Neural cell (in vitro differentiated cells): ENCODE data around the gene RAB40B. TPM values are rescaled to one million over a fixed set of nuclear protein-coding genes. Genes with fewer than 3 reads are reported as not detected.

ENCODE experiments used
- H2AFZ ChIP-seq: fragments of 200-600, 300-800 bp; sonication (generic), shearing (Covaris generic); 2 replicates; pipeline ENCODE4 v1.6.0; 2014; ENCODE audit warnings: low read depth, mild to moderate bottlenecking, antibody characterized with exemption, low read length, moderate library complexity
- H3F3A ChIP-seq: fragments of 200-600 bp; shearing (Covaris generic); 2 replicates; pipeline ENCODE4 v1.6.1; 2016; ENCODE audit warnings: mild to moderate bottlenecking, moderate library complexity, mixed read lengths, antibody characterized with exemption, low read length; ENCODE audit not compliant: insufficient read depth, poor library complexity, severe bottlenecking
- H3K27ac ChIP-seq: fragments of 200-600, 300-800 bp; sonication (generic), shearing (Covaris generic); 2 replicates; pipeline ENCODE4 v1.5.1; 2014; ENCODE audit warnings: mild to moderate bottlenecking, low read length, moderate library complexity
- H3K27me3 ChIP-seq: fragments of 300-800, 200-600 bp; sonication (generic), shearing (Covaris generic); 2 replicates; pipeline ENCODE4 v1.6.0; 2014; ENCODE audit warnings: mild to moderate bottlenecking, low read depth, low read length, moderate library complexity; ENCODE audit not compliant: insufficient read depth
- H3K36me3 ChIP-seq: fragments of 300-800, 200-600 bp; sonication (generic), shearing (Covaris generic); 2 replicates; pipeline ENCODE4 v1.5.1; 2014; ENCODE audit warnings: mild to moderate bottlenecking, antibody characterized with exemption, low read length, moderate library complexity; ENCODE audit not compliant: insufficient read depth
- H3K4me2 ChIP-seq: fragments of 300-800, 200-600 bp; sonication (generic), shearing (Covaris generic); 2 replicates; pipeline ENCODE4 v1.6.0; 2014; ENCODE audit warnings: mild to moderate bottlenecking, low read length
- H3K4me3 ChIP-seq: fragments of 300-800, 200-600 bp; sonication (generic), shearing (Covaris generic); 2 replicates; pipeline ENCODE4 v1.5.1; 2014; ENCODE audit warnings: mild to moderate bottlenecking, low read length, moderate library complexity
- H3K79me2 ChIP-seq: fragments of 200-600 bp; shearing (Covaris generic); replicated peaks from 2 replicates; pipeline ENCODE4 v1.6.0; 2014; ENCODE audit warnings: mild to moderate bottlenecking, low read length, moderate library complexity; ENCODE audit not compliant: insufficient read depth
- H3K9ac ChIP-seq: fragments of 300-800, 200-600 bp; sonication (generic), shearing (Covaris generic); 2 replicates; pipeline ENCODE4 v1.6.1; 2016; ENCODE audit warnings: mild to moderate bottlenecking, low read length, mixed read lengths
- H3K9me2 ChIP-seq: fragments of 200-600 bp; shearing (Covaris generic); 2 replicates; pipeline ENCODE4 v1.6.1; 2016; ENCODE audit warnings: mild to moderate bottlenecking, low read length, mixed read lengths; ENCODE audit not compliant: insufficient read depth
- H3K9me3 ChIP-seq: fragments of 200-600, 300-800 bp; sonication (generic), shearing (Covaris generic); 2 replicates; pipeline ENCODE4 v1.6.1; 2016; ENCODE audit warnings: mild to moderate bottlenecking, mixed run types, low read length, moderate library complexity, mixed read lengths
- H4K20me1 ChIP-seq: fragments of 200-600 bp; shearing (Covaris generic); 2 replicates; pipeline ENCODE4 v1.6.1; 2016; ENCODE audit warnings: mild to moderate bottlenecking, mixed run types; ENCODE audit not compliant: insufficient read depth
- CTCF ChIP-seq: fragments of 450-650 bp; IDR thresholded peaks from 2 replicates; pipeline ENCODE4 v1.5.1; 2014; ENCODE audit warnings: antibody characterized with exemption, mild to moderate bottlenecking, moderate library complexity; ENCODE audit not compliant: poor library complexity, severe bottlenecking
- EP300 ChIP-seq: fragments of 450-650 bp; conservative IDR thresholded peaks from 2 replicates; pipeline ENCODE4 v1.6.1; 2014; ENCODE audit warnings: antibody characterized with exemption, mild to moderate bottlenecking, moderate library complexity; ENCODE audit not compliant: poor library complexity, severe bottlenecking
- EZH2 ChIP-seq: fragments of 200-600, 300-800 bp; shearing (Covaris generic), sonication (generic); IDR thresholded peaks from 2 replicates; pipeline ENCODE4 v1.6.1; 2014; ENCODE audit warnings: antibody characterized with exemption, low read length, borderline replicate concordance, mild to moderate bottlenecking; ENCODE audit not compliant: insufficient read depth, poor library complexity, severe bottlenecking
- MXI1 ChIP-seq: fragments of 450-650 bp; conservative IDR thresholded peaks from 2 replicates; pipeline ENCODE4 v1.6.1; 2014; ENCODE audit warnings: antibody characterized with exemption, mild to moderate bottlenecking; ENCODE audit not compliant: poor library complexity, severe bottlenecking
- POLR2AphosphoS5 ChIP-seq: IDR thresholded peaks from 2 replicates; pipeline ENCODE4 v1.6.1; 2012
- RAD21 ChIP-seq: fragments of 450-650 bp; conservative IDR thresholded peaks from 2 replicates; pipeline ENCODE4 v1.6.1; 2014; ENCODE audit warnings: antibody characterized with exemption, mild to moderate bottlenecking, moderate library complexity
- REST ChIP-seq: IDR thresholded peaks from 2 replicates; pipeline ENCODE4 v1.6.1; 2012; ENCODE audit warnings: borderline replicate concordance
- SMC3 ChIP-seq: fragments of 450-650 bp; conservative IDR thresholded peaks from 2 replicates; pipeline ENCODE4 v1.6.1; 2014; ENCODE audit warnings: antibody characterized with exemption, mild to moderate bottlenecking, moderate library complexity; ENCODE audit not compliant: poor library complexity
- TAF1 ChIP-seq: IDR thresholded peaks from 2 replicates; pipeline ENCODE4 v1.6.1; 2012; ENCODE audit warnings: low read depth
- polyA plus RNA-seq: library from polyadenylated mRNA; depleted of rRNA; stranded (reverse); fragments of >200 nt; gene quantifications from 2 replicates; pipeline ENCODE4 v1.2.3, GENCODE V29; 2014

The RAB40B gene
- polyA plus RNA-seq, 1 donor from 2014 or later: 37.2 TPM

GRCh38 chr17:82627405-82627804 lies 71.1 kb downstream of the RAB40B start:
- no peaks in the 10 kb centered on the region for H3K9me2 ChIP-seq
- H3K4me3 ChIP-seq: no peak overlapping the region
- no peaks in the 10 kb centered on the region for H4K20me1 ChIP-seq
- no peak for TF ChIP-seq RAD21
- TF ChIP-seq MXI1: no peak
- TF ChIP-seq SMC3: no peak
- TF ChIP-seq TAF1: no peak
- H3K9me3 ChIP-seq: no peaks in the 10 kb centered on the region
- H2AFZ ChIP-seq: no peak overlapping the region
- H3F3A ChIP-seq: no peaks in the 10 kb centered on the region
- no peaks in the 10 kb centered on the region for H3K36me3 ChIP-seq
- H3K79me2 ChIP-seq: peaks cover 4% of the 10 kb centered on the region
- no peaks in the 10 kb centered on the region for H3K27me3 ChIP-seq
- H3K4me2 ChIP-seq: no peak overlapping the region
- H3K9ac ChIP-seq: no peak overlapping the region
- no peak overlapping the region for H3K27ac ChIP-seq

GRCh38 chr17:82623707-82624106 lies 74.8 kb downstream of the RAB40B start:
- H3K36me3 ChIP-seq: no peaks in the 10 kb centered on the region
- no peak overlapping the region for H3K4me3 ChIP-seq
- H3F3A ChIP-seq: no peaks in the 10 kb centered on the region
- TF ChIP-seq CTCF: no peak
- TF ChIP-seq SMC3: no peak
- TF ChIP-seq RAD21: no peak
- no peak overlapping the region for H2AFZ ChIP-seq
- no peak overlapping the region for H3K4me2 ChIP-seq
- H3K9me3 ChIP-seq: no peaks in the 10 kb centered on the region
- H4K20me1 ChIP-seq: no peaks in the 10 kb centered on the region
- no peaks in the 10 kb centered on the region for H3K9me2 ChIP-seq
- H3K27me3 ChIP-seq: no peaks in the 10 kb centered on the region
- no peaks in the 10 kb centered on the region for H3K79me2 ChIP-seq
- H3K9ac ChIP-seq: no peak overlapping the region
- H3K27ac ChIP-seq: no peak overlapping the region

- H3K4me2 ChIP-seq: no peak overlapping the region
These were observed 78.9 kb downstream of the RAB40B start for GRCh38 chr17:82619641-82620040.

More at GRCh38 chr17:82619641-82620040, 78.9 kb downstream of the RAB40B start:
- TF ChIP-seq EZH2 (no peak), POLR2AphosphoS5 (no peak), TAF1 (no peak), CTCF (no peak), RAD21 (no peak), REST (no peak), MXI1 (no peak), EP300 (no peak), SMC3 (no peak)
- no peaks in the 10 kb centered on the region for H3K9me2 ChIP-seq
- no peaks in the 10 kb centered on the region for H3K9me3 ChIP-seq
- H3K9ac ChIP-seq: no peak overlapping the region
- H3K27me3 ChIP-seq: no peaks in the 10 kb centered on the region
- no peak overlapping the region for H3K27ac ChIP-seq
- H3F3A ChIP-seq: no peaks in the 10 kb centered on the region
- no peak overlapping the region for H2AFZ ChIP-seq
- no peaks in the 10 kb centered on the region for H4K20me1 ChIP-seq
- H3K79me2 ChIP-seq: no peaks in the 10 kb centered on the region
- no peak overlapping the region for H3K4me3 ChIP-seq
- no peaks in the 10 kb centered on the region for H3K36me3 ChIP-seq
